Thyroid gland (tissue), 4 donors: ENCODE measurements around the gene THBS1.

Source experiments
- POLR2A ChIP-seq, 2 donors: fragments of 450-650 bp; IDR thresholded peaks; one replicate each; pipeline ENCODE4 v1.6.1; 2017; ENCODE audit warnings: antibody characterized with exemption in 2 of 2, mild to moderate bottlenecking in 2 of 2, moderate library complexity in 1 of 2
- TF ChIP-seq, protein P1 (sequence below), 6 experiments: fragments of 200-600 bp in 3 of 6; fragments of 450-650 bp in 3 of 6; sonication (generic) in 3 of 6; IDR thresholded peaks; one replicate each; pipeline ENCODE4 v1.5.1; 2016 to 2019; ENCODE audit warnings: antibody characterized with exemption in 6 of 6, mild to moderate bottlenecking in 2 of 6, inconsistent platforms in 1 of 6, moderate library complexity in 1 of 6

DNA sequence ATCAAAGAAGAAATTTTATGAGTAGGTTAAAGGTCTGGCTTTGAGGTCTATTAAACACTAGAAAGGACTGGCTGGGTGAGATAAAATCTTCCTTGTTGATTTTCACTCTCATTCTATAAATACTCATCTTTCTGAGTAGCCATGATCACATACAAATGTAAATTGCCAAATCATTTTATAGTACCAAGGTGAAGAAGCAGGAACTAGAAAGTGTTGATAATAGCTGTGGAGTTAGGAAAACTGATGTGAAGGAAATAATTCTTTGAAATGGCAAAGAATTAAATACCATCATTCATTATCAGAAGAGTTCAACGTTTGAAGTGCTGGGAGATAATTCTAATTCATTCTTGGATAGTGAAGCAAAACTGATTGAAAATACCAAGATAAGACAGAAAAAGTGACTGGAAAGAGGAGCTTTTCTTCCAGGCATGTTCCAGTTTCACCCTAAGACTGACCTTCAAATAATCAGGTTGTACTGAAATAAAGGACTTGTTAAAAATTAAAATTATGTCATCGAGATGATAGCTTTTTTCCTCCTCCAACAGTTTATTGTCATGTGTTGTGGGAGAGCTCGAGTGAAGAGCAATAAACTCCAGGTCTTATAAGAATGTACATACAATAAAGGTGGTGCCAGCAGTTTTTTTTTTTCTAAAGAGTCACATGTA is 17.4 kb downstream of the THBS1 start:
- TF ChIP-seq, protein P1, sequence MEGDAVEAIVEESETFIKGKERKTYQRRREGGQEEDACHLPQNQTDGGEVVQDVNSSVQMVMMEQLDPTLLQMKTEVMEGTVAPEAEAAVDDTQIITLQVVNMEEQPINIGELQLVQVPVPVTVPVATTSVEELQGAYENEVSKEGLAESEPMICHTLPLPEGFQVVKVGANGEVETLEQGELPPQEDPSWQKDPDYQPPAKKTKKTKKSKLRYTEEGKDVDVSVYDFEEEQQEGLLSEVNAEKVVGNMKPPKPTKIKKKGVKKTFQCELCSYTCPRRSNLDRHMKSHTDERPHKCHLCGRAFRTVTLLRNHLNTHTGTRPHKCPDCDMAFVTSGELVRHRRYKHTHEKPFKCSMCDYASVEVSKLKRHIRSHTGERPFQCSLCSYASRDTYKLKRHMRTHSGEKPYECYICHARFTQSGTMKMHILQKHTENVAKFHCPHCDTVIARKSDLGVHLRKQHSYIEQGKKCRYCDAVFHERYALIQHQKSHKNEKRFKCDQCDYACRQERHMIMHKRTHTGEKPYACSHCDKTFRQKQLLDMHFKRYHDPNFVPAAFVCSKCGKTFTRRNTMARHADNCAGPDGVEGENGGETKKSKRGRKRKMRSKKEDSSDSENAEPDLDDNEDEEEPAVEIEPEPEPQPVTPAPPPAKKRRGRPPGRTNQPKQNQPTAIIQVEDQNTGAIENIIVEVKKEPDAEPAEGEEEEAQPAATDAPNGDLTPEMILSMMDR (IDR thresholded peaks at IDR 0.05) = no peak
- TF ChIP-seq POLR2A (IDR thresholded peaks at IDR 0.05) = no peak
